WTC11 (cell line): Measurements from ENCODE around the gene MICAL1.

Source experiments
- ARID4B ChIP-seq: sonication (generic); formaldehyde crosslinking; IDR thresholded peaks from 2 replicates; pipeline ENCODE4 v1.8.0; 2023; ENCODE audit warnings: missing genetic modification reagents, mild to moderate bottlenecking, borderline replicate concordance
- FOXK1 ChIP-seq: sonication (generic); formaldehyde crosslinking; IDR thresholded peaks from 2 replicates; pipeline ENCODE4 v1.8.0; 2022; ENCODE audit warnings: mild to moderate bottlenecking, moderate library complexity, missing genetic modification reagents
- MAX ChIP-seq: sonication (generic); formaldehyde crosslinking; IDR thresholded peaks from 2 replicates; pipeline ENCODE4 v1.8.0; 2022; ENCODE audit warnings: mild to moderate bottlenecking, missing genetic modification reagents

DNA sequence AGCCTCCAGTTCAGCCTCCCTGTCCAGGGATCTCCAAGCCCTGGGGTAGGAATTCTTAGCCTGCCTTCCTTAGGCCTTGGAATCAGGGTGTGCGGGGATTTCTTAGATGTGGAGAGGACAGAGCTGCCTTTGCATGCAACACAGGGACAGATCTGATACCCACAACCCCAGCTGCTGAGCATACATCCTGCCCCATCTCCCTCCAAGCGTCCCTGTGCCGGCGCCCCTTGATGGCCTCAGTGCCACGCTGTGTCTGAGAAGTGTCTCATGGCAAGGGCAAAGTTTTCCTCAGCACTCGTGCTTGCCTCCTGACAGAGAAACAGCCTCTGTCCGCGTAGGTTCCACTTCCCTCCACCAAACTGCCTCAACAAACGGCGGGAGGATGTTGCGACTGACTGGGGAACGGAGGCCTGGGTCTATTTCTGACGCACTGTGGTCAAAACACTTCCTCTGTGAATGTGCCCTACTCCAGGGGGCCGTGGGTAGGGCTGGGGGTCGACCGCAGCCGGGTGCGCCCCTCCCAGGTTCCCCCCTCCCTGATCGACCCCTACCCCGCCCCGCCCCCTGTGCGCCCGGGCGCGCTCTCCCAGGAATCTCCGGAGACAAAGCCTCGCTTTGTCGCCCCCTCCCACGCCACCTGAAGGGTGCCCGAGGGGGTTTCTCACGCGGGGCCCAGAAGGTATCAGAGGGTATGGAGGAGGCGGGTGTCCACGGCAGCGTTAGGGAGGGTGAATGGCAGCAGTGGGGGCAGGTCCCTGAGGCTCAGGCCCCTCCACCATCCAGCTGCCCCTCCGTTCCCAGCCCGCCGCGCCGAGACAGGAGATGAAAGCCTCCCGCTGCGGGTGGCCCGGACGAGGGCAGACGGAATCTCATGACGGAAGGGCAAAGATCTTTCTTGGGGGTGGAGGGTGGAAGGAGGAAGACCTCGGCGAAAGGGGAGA is 806 bp downstream of the MICAL1 start:
- TF ChIP-seq FOXK1 (CRISPR knock-in tag) = no peak
- TF ChIP-seq ARID4B (CRISPR knock-in tag) = no peak; the same call in 1 of the 2 replicates
- no peak for TF ChIP-seq MAX (CRISPR knock-in tag)
